Mucosa of descending colon (tissue), 3 donors: ENCODE results near the gene FOXP4. TPM values are rescaled to one million over a fixed set of nuclear protein-coding genes. Genes with fewer than 3 reads are reported as not detected.
A peak's percentile ranks its signal among the peaks of the same experiment; 100 is the strongest.

Experiments used
- ATAC-seq: fragments of 200-7000 bp; cut with Tn5 transposase; one replicate; pipeline ENCODE4 v1.9.1; 2020; ENCODE audit warnings: mild to moderate bottlenecking, moderate library complexity
- DNase-seq, 3 donors: peaks; one replicate each; pipeline ENCODE4 v3.0.0-alpha.2; 2020
- H3K36me3 ChIP-seq: fragments of 200-600 bp; one replicate; pipeline ENCODE4 v1.8.0; 2021; ENCODE audit warnings: low read depth, mild to moderate bottlenecking
- H3K4me1 ChIP-seq: fragments of 200-600 bp; one replicate; pipeline ENCODE4 v1.8.0; 2021; ENCODE audit warnings: low read depth, mild to moderate bottlenecking
- H3K4me3 ChIP-seq: fragments of 200-600 bp; one replicate; pipeline ENCODE4 v1.8.0; 2021; ENCODE audit warnings: mild to moderate bottlenecking
- H3K9me3 ChIP-seq: fragments of 200-600 bp; one replicate; pipeline ENCODE4 v1.8.0; 2021; ENCODE audit warnings: mild to moderate bottlenecking
- CTCF ChIP-seq: fragments of 200-600 bp; IDR thresholded peaks from one replicate; pipeline ENCODE4 v1.8.0; 2022; ENCODE audit warnings: antibody characterized with exemption, mild to moderate bottlenecking
- intact Hi-C, 2 donors: fragments of 100-400 bp; cut with DNase I in 1 of 2; cut with micrococcal nuclease in 1 of 2; formaldehyde crosslinking; loops; one replicate each; pipeline versions ENCODE4 v1.11.0 to v1.11.1; 2022; cut with DNase I, micrococcal nuclease
- total RNA-seq, 3 donors: library from RNA; stranded (reverse); fragmentation: NEBNext Ultra II Directional in 2 of 3; extraction: Animal tissue kit (Norgen Biotek cat#: 25700) in 2 of 3; gene quantifications; one replicate each; pipeline versions ENCODE4 v1.2.1 to v1.2.4, GENCODE V29; 2021 to 2023
- donor health status: DM: no; HTN: no; CAD: no; lungs with moderate emphysema.
- donor health status: DM: no; HTN: no; CAD: no.
- donor health status: DM: no; HTN: yes; CAD: no.

FOXP4 gene
- total RNA-seq, 3 donors from 2014 or later: 31.5 to 34.9 (median 33.8) TPM

- ATAC-seq: no peak
- TF ChIP-seq CTCF: no peak
- intact Hi-C loops: no loop called here
- H3K4me3 ChIP-seq: no peak within 1 kb of the TSS
- no peaks in the 10 kb centered on the region for H3K36me3 ChIP-seq
- H3K4me1 ChIP-seq: peaks cover 10% of the 10 kb centered on the region
- no peak for DNase-seq
- H3K9me3 ChIP-seq: no peaks in the 10 kb centered on the region
Observed at GRCh38 chr6:41638002-41638934, 92.1 kb downstream of the FOXP4 start, which contains the start of gene MDFI. MDFI (plus strand) TSS chr6:41638468; CDS start chr6:41638750, 282 bp downstream.

- intact Hi-C loops: no loop called here
- no peak overlapping the region for H3K4me3 ChIP-seq
- DNase-seq: peak in 1 of 3 donors; percentile 18
- no peak for TF ChIP-seq CTCF
- ATAC-seq: no peak
- H3K9me3 ChIP-seq: no peaks in the 10 kb centered on the region
- H3K36me3 ChIP-seq: no peaks in the 10 kb centered on the region
- H3K4me1 ChIP-seq: peaks cover 10% of the 10 kb centered on the region
Observed at GRCh38 chr6:41638935-41639808, 93.0 kb downstream of the FOXP4 start.

GRCh38 chr6:41639809-41640371 is 93.7 kb downstream of the FOXP4 start:
- Histone ChIP-seq H3K36me3 (no peaks in the 10 kb centered on the region), H3K4me1 (peaks cover 10% of the 10 kb centered on the region), H3K4me3 (no peak overlapping the region), H3K9me3 (no peaks in the 10 kb centered on the region)
- DNase-seq (no peak), ATAC-seq (no peak)
- no peak for TF ChIP-seq CTCF
- intact Hi-C loops: no loop called here

GRCh38 chr6:41640426-41640825 is 94.2 kb downstream of the FOXP4 start:
- DNase-seq (no peak), ATAC-seq (no peak)
- H3K36me3 ChIP-seq: no peaks in the 10 kb centered on the region
- no peak for TF ChIP-seq CTCF
- H3K4me1 ChIP-seq: peaks cover 10% of the 10 kb centered on the region
- H3K4me3 ChIP-seq: no peak overlapping the region
- no peaks in the 10 kb centered on the region for H3K9me3 ChIP-seq
- intact Hi-C loops: no loop called here

GRCh38 chr6:41641352-41641925 is 95.3 kb downstream of the FOXP4 start:
- no peaks in the 10 kb centered on the region for H3K9me3 ChIP-seq
- TF ChIP-seq CTCF: no peak
- H3K4me3 ChIP-seq: no peak overlapping the region
- ATAC-seq (no peak), DNase-seq (no peak)
- peaks cover 10% of the 10 kb centered on the region for H3K4me1 ChIP-seq
- intact Hi-C loops: no loop called here
- H3K36me3 ChIP-seq: no peaks in the 10 kb centered on the region
